Adrenal gland (tissue), 5 donors: ENCODE data around the gene BTN2A1.

Experiments used
- CTCF ChIP-seq, 6 experiments: fragments of 450-650 bp in 4 of 6; fragments of 200-600 bp in 2 of 6; sonication (generic) in 1 of 6; IDR thresholded peaks; 1 replicate in 5 of 6; 2 replicates in 1 of 6; pipeline versions ENCODE4 v1.5.1 to v1.8.0; 2016 to 2021; ENCODE audit warnings: antibody characterized with exemption in 6 of 6, mild to moderate bottlenecking in 2 of 6, moderate library complexity in 1 of 6
- POLR2A ChIP-seq, 2 donors: fragments of 450-650 bp; IDR thresholded peaks; one replicate each; pipeline ENCODE4 v1.6.1; 2017; ENCODE audit warnings: antibody characterized with exemption in 2 of 2, mild to moderate bottlenecking in 2 of 2, moderate library complexity in 1 of 2
- donor health status: DM: no; HTN: no; CAD: no.

DNA sequence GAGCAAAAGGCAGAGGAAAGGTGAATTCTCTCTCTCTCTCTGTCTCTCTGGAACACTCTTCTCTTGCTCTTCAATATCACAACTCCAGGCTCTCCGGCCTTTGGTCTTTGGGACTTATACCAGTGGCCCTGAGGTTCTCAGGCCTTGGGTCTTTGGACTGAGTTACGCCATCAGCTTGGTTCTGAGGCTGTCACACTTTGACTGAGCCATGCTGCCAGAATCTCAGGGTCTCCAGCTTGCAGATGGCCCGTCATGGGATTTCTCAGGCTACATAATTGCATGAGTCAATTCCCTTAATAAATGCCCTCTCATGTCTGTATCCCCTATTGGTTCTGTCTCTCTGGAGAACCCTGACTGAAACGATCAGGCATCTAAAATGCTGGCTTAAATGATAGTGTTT, 12.9 kb downstream of the BTN2A1 start:
- TF ChIP-seq CTCF (IDR thresholded peaks at IDR 0.05) (no peak), POLR2A (IDR thresholded peaks at IDR 0.05) (no peak)
